ENCODE measurements around the gene BBX.

- TF ChIP-seq CTCF (IDR thresholded peaks at IDR 0.05) (no peak), POLR2A (IDR thresholded peaks at IDR 0.05) (no peak)
These were observed 215.9 kb downstream of the BBX start for GRCh38 chr3:107738486-107739183.

Data from thyroid gland (tissue), 4 donors.